A673 (cell line): ENCODE results near the gene PDLIM4. TPM values are rescaled to one million over a fixed set of nuclear protein-coding genes. Genes with fewer than 3 reads are reported as not detected.

Experiments used
- BruUV-seq: library from RNA; stranded (reverse); fragments of 400-500 nt; replicated peaks from 2 replicates; lab custom pipeline; 2021; lab: Mats Ljungman, UMichigan
- CTCF ChIA-PET: fragments of 300-600 bp; sonication (Branson Sonifier 250); formaldehyde crosslinking; loops from one replicate; lab custom pipeline; 2022; ENCODE audit warnings: antibody characterized with exemption; lab: Charles Lee
- POLR2A ChIA-PET: fragments of 300-600 bp; sonication (Branson Sonifier 250); formaldehyde crosslinking; loops from one replicate; lab custom pipeline; 2022; ENCODE audit warnings: antibody characterized with exemption; ENCODE audit not compliant: low non-redundant PET; lab: Charles Lee
- DNase-seq: peaks from one replicate; pipeline ENCODE4 v3.0.0-alpha.2; 2015; ENCODE audit warnings: low spot score
- H3K27ac ChIP-seq: fragments of 200-600 bp; sonication (generic); 2 replicates; pipeline ENCODE4 v1.5.1; 2016; ENCODE audit warnings: mixed run types, low read depth, mild to moderate bottlenecking, mixed read lengths, antibody characterized with exemption, low read length; ENCODE audit not compliant: poor library complexity, severe bottlenecking
- H3K27me3 ChIP-seq: fragments of 200-600 bp; sonication (generic); replicated peaks from 2 replicates; pipeline ENCODE4 v1.6.1; 2017; ENCODE audit warnings: mixed run types, low read depth, mild to moderate bottlenecking, mixed read lengths, antibody characterized with exemption, low read length; ENCODE audit not compliant: insufficient read depth, poor library complexity
- H3K36me3 ChIP-seq: fragments of 200-600 bp; sonication (generic); 2 replicates; pipeline ENCODE4 v1.6.1; 2016; ENCODE audit warnings: mixed run types, mild to moderate bottlenecking, mixed read lengths, antibody characterized with exemption, low read length; ENCODE audit not compliant: insufficient read depth, poor library complexity, severe bottlenecking
- H3K4me1 ChIP-seq: fragments of 200-600 bp; sonication (generic); 2 replicates; pipeline ENCODE4 v1.6.1; 2017; ENCODE audit warnings: mixed run types, mild to moderate bottlenecking, mixed read lengths, antibody characterized with exemption, low read length; ENCODE audit not compliant: insufficient read depth, poor library complexity, severe bottlenecking
- H3K4me3 ChIP-seq: fragments of 200-600 bp; sonication (generic); 2 replicates; pipeline ENCODE4 v1.5.1; 2016; ENCODE audit warnings: low read depth, mixed run types, mild to moderate bottlenecking, mixed read lengths, low read length; ENCODE audit not compliant: poor library complexity, severe bottlenecking
- H3K9me3 ChIP-seq: fragments of 200-600 bp; sonication (generic); 2 replicates; pipeline ENCODE4 v1.6.1; 2016; ENCODE audit warnings: mixed run types, low read depth, mild to moderate bottlenecking, mixed read lengths, antibody characterized with exemption, low read length; ENCODE audit not compliant: poor library complexity, severe bottlenecking
- CTCF ChIP-seq: fragments of 300-800, 200-600 bp; sonication (generic); conservative IDR thresholded peaks from 2 replicates; pipeline ENCODE4 v1.5.1; 2017; ENCODE audit warnings: low read depth, mild to moderate bottlenecking, antibody characterized with exemption, low read length, moderate library complexity, mixed read lengths
- EZH2 ChIP-seq: fragments of 200-600 bp; sonication (generic); IDR thresholded peaks from 2 replicates; pipeline ENCODE4 v1.6.1; 2017; ENCODE audit warnings: borderline replicate concordance, low read depth, mild to moderate bottlenecking, mixed read lengths, antibody characterized with exemption, low read length; ENCODE audit not compliant: poor library complexity, severe bottlenecking
- intact Hi-C: fragments of 100-400 bp; cut with micrococcal nuclease; formaldehyde crosslinking; loops from one replicate; pipeline ENCODE4 v1.10.0; 2022; ENCODE audit not compliant: unreplicated experiment
- total RNA-seq: library from RNA; stranded (reverse); gene quantifications from 2 replicates; pipeline ENCODE4 v1.2.3, GENCODE V29; 2021

The PDLIM4 gene
- total RNA-seq, 1 experiment from 2014 or later: 6.0 TPM

- TF ChIP-seq EZH2 (no peak), CTCF (no peak)
- CTCF ChIA-PET: no interaction called here
- Histone ChIP-seq H3K9me3 (no peaks in the 10 kb centered on the region), H3K36me3 (no peaks in the 10 kb centered on the region), H3K27ac (no peak overlapping the region), H3K4me1 (no peaks in the 10 kb centered on the region), H3K27me3 (no peaks in the 10 kb centered on the region), H3K4me3 (no peak overlapping the region)
- BruUV-seq: no TSS peak
- DNase-seq: no peak
- POLR2A ChIA-PET: no interaction called here
- intact Hi-C loops: no loop called here
These were observed 43.3 kb downstream of the PDLIM4 start for GRCh38 chr5:132300577-132301343.

DNA sequence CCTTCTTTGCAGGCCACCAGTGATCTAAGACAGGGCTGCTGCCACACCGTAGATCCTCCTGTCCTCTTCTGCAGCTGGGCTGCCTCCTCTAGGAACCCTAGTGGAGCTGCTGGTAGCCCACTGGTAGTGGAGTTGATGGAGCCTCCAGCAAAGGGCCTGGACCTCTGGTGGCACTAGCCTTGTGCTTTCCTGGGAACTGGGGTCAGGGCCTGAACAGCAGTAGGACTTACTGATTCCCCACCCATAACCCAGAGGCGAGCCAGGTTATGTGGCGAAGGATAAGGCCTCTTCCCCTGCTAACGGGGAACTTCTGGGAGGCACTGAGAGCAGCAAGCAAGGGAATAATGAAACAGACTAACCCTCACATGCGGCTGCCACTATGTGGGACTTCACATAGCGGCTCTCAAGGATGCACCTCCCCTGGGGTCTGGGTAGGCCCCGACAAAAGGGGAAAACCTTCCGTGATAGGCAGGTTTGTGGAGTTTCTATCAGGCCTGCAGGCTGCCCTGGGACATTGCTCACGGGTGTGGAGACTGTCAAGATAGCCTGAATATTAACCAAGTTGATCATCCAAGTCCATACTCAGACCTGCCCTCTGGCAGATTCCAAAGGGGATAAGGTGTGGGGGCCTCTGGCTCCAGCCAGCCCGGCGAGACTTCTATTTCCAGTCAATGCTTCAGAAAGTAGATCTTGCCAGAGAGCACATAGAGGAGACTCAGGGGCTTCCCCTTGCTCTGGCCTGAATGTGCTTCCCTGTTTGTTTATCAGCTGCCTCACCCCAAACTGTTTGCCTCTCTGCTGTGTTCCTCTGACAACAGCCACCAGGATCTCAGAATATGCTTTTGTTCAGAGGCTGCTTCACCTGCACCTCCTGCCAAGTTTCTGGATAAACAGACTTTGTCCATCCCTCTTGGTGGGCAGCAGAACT, 44.1 kb downstream of the PDLIM4 start:
- H3K4me1 ChIP-seq: no peaks in the 10 kb centered on the region
- no peaks in the 10 kb centered on the region for H3K27me3 ChIP-seq
- POLR2A ChIA-PET: no interaction called here
- no peaks in the 10 kb centered on the region for H3K9me3 ChIP-seq
- DNase-seq: no peak
- H3K27ac ChIP-seq: no peak overlapping the region
- intact Hi-C loops: no loop called here
- no peaks in the 10 kb centered on the region for H3K36me3 ChIP-seq
- no peak overlapping the region for H3K4me3 ChIP-seq
- CTCF ChIA-PET: no interaction called here
- no TSS peak for BruUV-seq
- TF ChIP-seq CTCF: no peak
- no peak for TF ChIP-seq EZH2

- ChIA-PET CTCF (no interaction called here), POLR2A (no interaction called here)
- Histone ChIP-seq H3K27ac (no peak overlapping the region), H3K9me3 (no peaks in the 10 kb centered on the region), H3K4me1 (no peaks in the 10 kb centered on the region), H3K36me3 (no peaks in the 10 kb centered on the region), H3K4me3 (no peak overlapping the region), H3K27me3 (no peaks in the 10 kb centered on the region)
- intact Hi-C loops: no loop called here
- no peak for DNase-seq
- no TSS peak for BruUV-seq
- no peak for TF ChIP-seq CTCF
- TF ChIP-seq EZH2: no peak
These were observed 44.9 kb downstream of the PDLIM4 start for GRCh38 chr5:132302413-132302812.
